Spinal cord (tissue), 10 donors: ENCODE data around the gene PDE4A. TPM values are rescaled to one million over a fixed set of nuclear protein-coding genes. Genes with fewer than 3 reads are reported as not detected.
A peak's percentile ranks its signal among the peaks of the same experiment; 100 is the strongest.

Source experiments
- DNase-seq, 6 donors: peaks; one replicate each; pipeline versions ENCODE4 v3.0.0 to v3.0.0-alpha.2; 2013 to 2015; ENCODE audit warnings: low spot score in 6 of 6, low read depth in 4 of 6
- H3K27ac ChIP-seq: one replicate; pipeline ENCODE4 v1.5.1; 2013; ENCODE audit warnings: low read depth, low read length, control low read depth
- H3K27me3 ChIP-seq: one replicate; pipeline ENCODE4 v1.6.1; 2013; ENCODE audit warnings: low read length; ENCODE audit not compliant: control insufficient read depth, insufficient read depth
- H3K36me3 ChIP-seq: one replicate; pipeline ENCODE4 v1.6.1; 2013; ENCODE audit warnings: low read length; ENCODE audit not compliant: control insufficient read depth, insufficient read depth
- H3K4me1 ChIP-seq: one replicate; pipeline ENCODE4 v1.6.1; 2013; ENCODE audit warnings: low read length; ENCODE audit not compliant: control insufficient read depth, insufficient read depth
- H3K4me3 ChIP-seq: one replicate; pipeline ENCODE4 v1.5.1; 2013; ENCODE audit warnings: low read depth, low read length, control low read depth
- H3K9me3 ChIP-seq: one replicate; pipeline ENCODE4 v1.6.1; 2013; ENCODE audit warnings: low read length; ENCODE audit not compliant: control insufficient read depth, insufficient read depth
- WGBS: methylation state at CpG from one replicate; pipeline ENCODE4 v1.1.5; 2013; ENCODE audit warnings: missing lambda C conversion rate; ENCODE audit not compliant: insufficient coverage; 5-methylcytosine and 5-hydroxymethylcytosine counted together
- polyA plus RNA-seq, 2 donors: library from polyadenylated mRNA; unstranded; fragments of 120-200 nt; gene quantifications; one replicate each; pipeline ENCODE4 v1.2.1, GENCODE V29; 2013; ENCODE audit not compliant: insufficient read length in 2 of 2
- total RNA-seq, 2 donors: library from RNA; depleted of rRNA in 1 of 2; stranded (reverse); fragments of 120-200 nt in 1 of 2; fragments of >200 nt in 1 of 2; gene quantifications; one replicate each; pipeline versions ENCODE4 v1.2.3 to v1.2.4, GENCODE V29; 2013 to 2014
- donor health status: healthy.

The PDE4A gene
- total and polyA plus RNA-seq, 4 donors = 4.2 to 28.4 (median 18.2) TPM

DNA sequence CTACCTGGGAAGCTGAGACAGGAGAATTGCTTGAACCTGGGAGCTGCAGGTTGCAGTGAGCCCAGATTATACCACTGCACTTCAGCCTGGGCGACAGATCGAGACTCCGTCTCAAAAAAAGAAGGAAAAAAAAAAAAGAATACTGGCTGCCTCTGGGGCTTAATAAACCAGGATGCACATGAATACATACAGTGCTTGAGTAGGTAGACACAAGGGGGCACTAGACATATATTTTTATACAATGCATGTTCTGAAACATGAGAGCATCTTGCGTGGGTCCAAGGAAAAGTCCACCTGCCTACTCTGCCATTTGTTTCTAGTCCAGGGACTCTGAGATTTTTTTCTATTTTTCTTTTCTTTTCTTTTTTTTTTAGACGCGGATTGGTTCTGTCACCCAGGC, 51.6 kb downstream of the PDE4A start:
- WGBS = 45% methylated on average over 3 of the region's 6 CpGs
- Histone ChIP-seq H3K36me3 (peaks cover 18% of the 10 kb centered on the region), H3K27ac (no peak overlapping the region), H3K9me3 (no peaks in the 10 kb centered on the region), H3K4me1 (no peaks in the 10 kb centered on the region), H3K4me3 (no peak overlapping the region), H3K27me3 (no peaks in the 10 kb centered on the region)
- peak in 2 of 6 donors; percentile 47 to 55 for DNase-seq

- Histone ChIP-seq H3K4me1 (no peaks in the 10 kb centered on the region), H3K27me3 (no peaks in the 10 kb centered on the region), H3K9me3 (no peaks in the 10 kb centered on the region), H3K27ac (no peak overlapping the region), H3K4me3 (no peak overlapping the region), H3K36me3 (peaks cover 7% of the 10 kb centered on the region)
- WGBS = 87% methylated on average over 3 of the region's 5 CpGs
- no peak for DNase-seq
These were observed 52.9 kb downstream of the PDE4A start for GRCh38 chr19:10473192-10473591.

DNA sequence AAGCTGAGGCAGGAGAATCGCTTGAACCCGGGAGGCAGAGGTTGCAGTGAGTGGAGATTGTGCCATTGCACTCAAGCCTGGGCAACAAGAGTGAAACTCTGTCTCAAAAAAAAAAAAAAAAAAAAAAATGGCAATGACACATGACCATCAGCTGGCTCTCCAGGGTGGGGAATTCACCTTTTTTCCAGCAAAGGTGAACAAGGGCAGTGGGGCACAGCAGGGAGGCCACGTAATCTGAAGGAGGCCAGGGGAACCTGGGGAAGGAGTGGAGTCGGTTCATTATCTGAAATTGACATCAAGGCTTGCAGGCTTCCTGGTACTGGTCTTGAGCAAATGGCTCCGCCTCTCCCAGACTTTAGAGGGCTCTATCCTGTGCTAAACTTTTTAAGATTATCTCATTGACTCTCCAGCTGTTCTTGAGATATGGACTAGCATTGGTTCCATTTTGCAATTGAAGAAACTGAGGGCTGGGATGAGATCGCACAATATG, 54.7 kb downstream of the PDE4A start:
- Histone ChIP-seq H3K36me3 (no peaks in the 10 kb centered on the region), H3K9me3 (no peaks in the 10 kb centered on the region), H3K27me3 (no peaks in the 10 kb centered on the region), H3K4me3 (no peak overlapping the region), H3K4me1 (peaks cover 11% of the 10 kb centered on the region), H3K27ac (no peak overlapping the region)
- WGBS = 73% methylated on average over 5 of the region's 6 CpGs
- DNase-seq = no peak

- DNase-seq = no peak
- Histone ChIP-seq H3K4me3 (peak overlapping the region; percentile 2), H3K4me1 (peaks cover 11% of the 10 kb centered on the region), H3K9me3 (no peaks in the 10 kb centered on the region), H3K27me3 (no peaks in the 10 kb centered on the region), H3K36me3 (peaks cover 6% of the 10 kb centered on the region), H3K27ac (no peak overlapping the region)
- WGBS = no CpG with 5 or more reads among the region's 5 CpGs
These were observed 58.1 kb downstream of the PDE4A start for GRCh38 chr19:10478476-10478875.

GRCh38 chr19:10478903-10479384, 58.6 kb downstream of the PDE4A start:
- DNase-seq = peak; percentile 44 to 96 (median 72)
- no peaks in the 10 kb centered on the region for H3K27me3 ChIP-seq
- no peak overlapping the region for H3K27ac ChIP-seq
- WGBS = 0% methylated on average over 33 of the region's 36 CpGs
- peaks cover 11% of the 10 kb centered on the region for H3K4me1 ChIP-seq
- no peaks in the 10 kb centered on the region for H3K9me3 ChIP-seq
- H3K36me3 ChIP-seq = peaks cover 6% of the 10 kb centered on the region
- peak overlapping the region; percentile 22 for H3K4me3 ChIP-seq

- H3K4me3 ChIP-seq = no peak overlapping the region
- H3K36me3 ChIP-seq = peaks cover 76% of the 10 kb centered on the region
- 93% methylated on average over 9 of the region's 13 CpGs for WGBS
- no peaks in the 10 kb centered on the region for H3K27me3 ChIP-seq
- no peak overlapping the region for H3K27ac ChIP-seq
- DNase-seq = no peak
- no peaks in the 10 kb centered on the region for H3K9me3 ChIP-seq
- peaks cover 13% of the 10 kb centered on the region for H3K4me1 ChIP-seq
These were observed 66.2 kb downstream of the PDE4A start for GRCh38 chr19:10486551-10486950.

- 96% methylated on average over 43 of the region's 43 CpGs for WGBS
- peaks cover 92% of the 10 kb centered on the region for H3K36me3 ChIP-seq
These were observed 71.2 kb downstream of the PDE4A start for GRCh38 chr19:10491472-10492047.

DNA sequence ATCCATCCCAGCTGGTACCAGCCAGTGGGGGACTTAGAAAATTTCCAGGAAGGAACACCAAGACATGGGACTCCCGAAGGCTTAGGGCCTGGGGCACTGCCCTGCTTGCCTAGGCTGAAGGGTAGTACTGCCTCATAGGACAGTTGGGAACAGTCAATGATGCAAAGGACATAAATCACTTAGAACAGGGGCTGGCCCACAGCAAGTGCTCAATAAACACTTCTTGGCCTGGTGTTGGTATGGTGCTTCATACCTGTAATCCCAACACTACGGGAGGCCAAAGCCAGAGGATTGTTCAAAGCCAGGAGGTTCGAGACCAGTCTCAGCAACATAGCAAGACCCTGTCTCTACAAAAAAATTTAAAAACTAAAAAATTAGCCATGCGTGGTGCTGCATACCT, 77.0 kb downstream of the PDE4A start:
- Histone ChIP-seq H3K4me3 (no peak overlapping the region), H3K36me3 (peaks cover 80% of the 10 kb centered on the region), H3K4me1 (peaks cover 11% of the 10 kb centered on the region), H3K27me3 (no peaks in the 10 kb centered on the region), H3K9me3 (no peaks in the 10 kb centered on the region), H3K27ac (no peak overlapping the region)
- no peak for DNase-seq
- WGBS = 100% methylated on average over 2 of the region's 4 CpGs

More at GRCh38 chr19:10491472-10492047, 71.2 kb downstream of the PDE4A start:
- H3K4me3 ChIP-seq = no peak overlapping the region
- no peaks in the 10 kb centered on the region for H3K27me3 ChIP-seq
- no peaks in the 10 kb centered on the region for H3K9me3 ChIP-seq
- peaks cover 3% of the 10 kb centered on the region for H3K4me1 ChIP-seq
- no peak overlapping the region for H3K27ac ChIP-seq
- DNase-seq = no peak

- Histone ChIP-seq H3K9me3 (no peaks in the 10 kb centered on the region), H3K27ac (no peak overlapping the region), H3K4me1 (peaks cover 17% of the 10 kb centered on the region), H3K27me3 (no peaks in the 10 kb centered on the region), H3K36me3 (peaks cover 60% of the 10 kb centered on the region), H3K4me3 (no peak overlapping the region)
- WGBS = 87% methylated on average over 24 of the region's 24 CpGs
- no peak for DNase-seq
These were observed 79.4 kb downstream of the PDE4A start for GRCh38 chr19:10499550-10500246.

- peaks cover 55% of the 10 kb centered on the region for H3K36me3 ChIP-seq
- peaks cover 17% of the 10 kb centered on the region for H3K4me1 ChIP-seq
- no peak overlapping the region for H3K4me3 ChIP-seq
- H3K9me3 ChIP-seq = no peaks in the 10 kb centered on the region
- H3K27ac ChIP-seq = no peak overlapping the region
- no peaks in the 10 kb centered on the region for H3K27me3 ChIP-seq
- 90% methylated on average over 2 of the region's 2 CpGs for WGBS
- no peak for DNase-seq
These were observed 79.9 kb downstream of the PDE4A start for GRCh38 chr19:10500247-10500592.
